COLO829 (cell line): ENCODE results near the gene AACS.
"Not testable (repeated sequence)": the region's sequence is repeated elsewhere in the genome, so short reads cannot be mapped to it uniquely, and the experiment has no call there.

Source experiments
- DNase-seq: peaks from one replicate; pipeline ENCODE4 v3.0.0; 2012; ENCODE audit warnings: low spot score

AACS gene

DNA sequence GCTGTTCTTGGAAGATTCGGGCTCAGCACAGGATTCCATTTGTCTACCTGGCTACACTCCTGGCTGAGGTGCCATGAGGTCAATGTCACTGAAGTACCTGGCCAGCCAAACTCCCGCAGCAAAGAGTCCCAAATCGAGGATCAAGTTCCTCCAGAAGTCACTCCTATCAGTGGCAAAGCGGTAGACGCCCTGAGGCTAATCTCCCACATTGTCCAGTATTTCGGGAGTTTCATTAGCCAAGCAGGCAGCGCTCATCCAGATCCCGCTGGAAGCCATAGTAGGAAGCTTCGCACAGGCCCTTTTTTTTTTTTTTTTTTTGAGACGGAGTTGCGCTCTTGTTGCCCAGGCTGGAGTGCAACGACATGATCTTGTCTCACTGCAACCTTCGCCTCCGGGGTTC, 8.9 kb upstream of the AACS start:
- no peak for DNase-seq

DNA sequence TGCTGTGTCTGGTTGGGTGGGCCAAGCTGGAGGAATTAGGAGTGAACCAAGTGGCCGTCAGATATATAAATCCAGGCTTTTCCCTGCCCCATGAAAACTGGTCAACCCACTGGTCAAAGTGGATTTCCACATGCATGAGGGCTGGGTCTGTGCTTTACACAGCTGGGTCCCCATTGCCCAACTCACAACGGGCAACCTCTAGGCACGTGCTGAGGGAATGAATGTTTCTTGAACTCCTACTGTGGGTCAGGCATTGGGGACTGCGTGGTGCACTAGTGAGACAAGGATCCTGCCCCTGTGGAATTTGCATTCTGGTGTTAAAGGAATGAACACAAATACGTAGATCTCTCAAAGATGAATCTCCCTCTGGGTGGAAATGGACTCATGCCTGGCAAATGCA, 7.5 kb upstream of the AACS start:
- no peak for DNase-seq

DNA sequence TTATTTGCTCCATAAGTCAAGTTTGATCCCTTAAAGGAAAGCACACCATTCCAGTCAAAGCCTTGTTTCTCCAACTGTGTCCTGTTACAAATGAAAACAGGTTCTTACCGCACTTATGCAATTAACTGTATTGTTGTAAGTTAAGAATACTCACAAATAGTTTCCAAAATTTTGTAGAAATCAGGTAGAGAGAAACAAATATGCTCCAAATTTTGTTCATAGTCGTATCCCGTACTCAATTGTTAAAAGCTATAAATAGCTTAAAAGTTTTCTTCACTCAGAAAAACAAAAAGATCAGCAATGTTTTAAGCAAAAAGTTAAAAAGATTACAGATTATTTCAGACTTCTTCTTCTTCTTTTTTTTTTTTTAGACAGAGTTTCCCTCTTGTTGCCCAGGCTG, 4.0 kb upstream of the AACS start:
- DNase-seq, result no peak

DNA sequence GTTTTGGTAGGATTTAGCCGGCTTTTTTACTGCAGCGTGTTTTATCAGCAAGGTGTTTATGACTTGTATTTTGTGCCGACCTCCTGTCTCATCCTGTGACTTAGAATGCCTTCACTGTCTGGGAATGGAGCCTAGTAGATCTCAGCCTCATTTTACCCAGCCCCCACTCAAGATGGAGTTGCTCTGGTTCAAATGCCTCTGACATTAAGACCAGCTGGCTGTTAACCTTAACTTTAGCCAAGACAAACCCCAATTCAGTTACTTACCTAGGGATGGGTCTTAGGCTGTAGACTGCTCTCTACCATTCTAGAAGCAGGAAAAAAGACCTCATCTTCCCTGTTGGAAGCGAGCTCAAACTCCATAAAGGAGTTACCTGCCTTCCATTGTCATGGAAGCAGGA, 1.7 kb upstream of the AACS start:
- DNase-seq, result not testable (repeated sequence)

DNA sequence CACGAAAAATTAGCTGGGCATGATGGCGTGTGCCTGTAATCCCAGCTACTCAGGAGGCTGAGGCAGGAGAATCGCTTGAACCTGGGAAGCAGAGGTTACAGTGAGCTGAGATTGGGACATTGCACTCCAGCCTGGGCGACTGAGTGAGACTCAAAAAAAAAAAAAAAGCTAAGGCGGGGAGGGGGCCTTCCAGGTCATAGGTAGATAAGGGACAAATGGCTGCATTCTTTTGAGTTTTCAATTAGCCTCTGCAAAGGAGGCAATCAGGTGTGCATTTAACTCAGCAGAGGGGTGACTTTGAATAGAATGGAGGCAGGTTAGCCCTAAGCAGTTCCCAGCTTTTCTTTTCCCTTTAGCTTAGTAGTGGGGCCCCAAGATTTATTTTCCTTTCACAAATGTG, 743 bp upstream of the AACS start:
- no peak for DNase-seq

DNA sequence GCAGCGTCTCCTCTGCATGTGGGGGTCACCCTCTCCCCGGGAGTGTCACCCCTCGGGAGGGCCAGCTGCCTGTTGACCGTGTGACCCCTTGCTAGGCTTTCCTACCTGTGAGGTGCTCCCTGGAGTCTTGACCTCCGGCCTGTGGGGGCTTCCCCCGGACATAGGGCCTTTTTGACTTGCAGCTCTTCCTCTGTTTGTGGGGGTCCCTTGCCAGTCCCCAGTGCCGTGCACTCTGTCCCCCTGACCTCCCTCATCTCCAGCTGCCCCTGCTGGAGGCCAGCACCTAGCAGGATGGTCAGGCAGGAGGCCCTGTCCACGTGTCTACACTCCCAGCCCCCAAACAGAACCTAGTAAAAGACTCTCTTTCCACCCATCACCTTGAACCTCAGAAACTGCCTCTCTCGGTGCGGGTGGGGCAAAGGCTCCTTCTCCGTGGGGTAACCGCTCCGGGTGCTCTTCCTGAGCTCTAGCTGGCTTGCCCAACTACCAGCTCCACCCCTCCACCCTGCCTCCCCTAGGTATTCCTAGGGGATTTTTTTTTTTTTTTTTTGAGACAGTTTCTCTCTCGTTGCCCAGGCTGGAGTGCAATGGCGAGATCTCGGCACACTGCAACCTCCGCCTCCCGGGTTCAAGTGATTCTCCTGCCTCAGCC, 810 bp downstream of the AACS start:
- no peak for DNase-seq

DNA sequence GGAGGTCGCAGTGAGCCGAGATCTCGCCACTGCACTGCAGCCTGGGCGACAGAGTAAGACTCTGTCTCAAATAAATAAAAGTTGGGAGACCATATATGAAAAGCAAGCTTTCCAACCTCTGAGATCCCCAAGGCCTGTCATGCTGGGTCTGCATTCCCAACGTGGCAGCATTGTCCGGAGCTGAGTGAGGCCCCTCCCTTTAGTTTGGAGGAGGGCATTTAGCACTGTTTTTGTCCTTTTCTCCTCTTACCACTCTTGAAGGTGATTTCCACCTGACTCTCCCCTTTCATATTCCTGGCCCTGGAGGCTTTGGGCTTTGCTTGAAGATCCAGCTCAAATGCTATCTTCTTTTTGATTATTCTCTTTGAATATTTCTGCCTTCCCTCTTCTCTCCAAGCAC, 3.2 kb downstream of the AACS start:
- DNase-seq, result no peak

DNA sequence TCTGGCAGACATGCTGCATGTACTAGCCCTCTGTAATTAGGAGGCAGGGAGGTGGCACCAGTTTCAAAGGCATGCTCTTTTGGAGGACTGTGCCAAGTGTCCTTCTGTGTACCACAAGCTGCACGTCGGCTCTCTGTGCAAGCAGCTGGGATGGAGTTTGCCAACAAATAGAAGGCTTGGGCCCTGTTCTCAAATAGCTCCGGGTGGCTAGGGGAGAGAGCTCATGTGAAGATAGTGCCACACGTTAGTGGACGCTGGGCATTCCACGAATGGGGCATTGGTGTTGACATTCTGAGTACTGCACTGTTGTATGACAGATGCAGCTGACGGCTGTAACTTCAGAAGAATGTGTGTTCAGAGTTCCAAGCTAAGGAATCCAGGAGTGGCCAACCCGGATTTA, 4.4 kb downstream of the AACS start:
- DNase-seq, result no peak

DNA sequence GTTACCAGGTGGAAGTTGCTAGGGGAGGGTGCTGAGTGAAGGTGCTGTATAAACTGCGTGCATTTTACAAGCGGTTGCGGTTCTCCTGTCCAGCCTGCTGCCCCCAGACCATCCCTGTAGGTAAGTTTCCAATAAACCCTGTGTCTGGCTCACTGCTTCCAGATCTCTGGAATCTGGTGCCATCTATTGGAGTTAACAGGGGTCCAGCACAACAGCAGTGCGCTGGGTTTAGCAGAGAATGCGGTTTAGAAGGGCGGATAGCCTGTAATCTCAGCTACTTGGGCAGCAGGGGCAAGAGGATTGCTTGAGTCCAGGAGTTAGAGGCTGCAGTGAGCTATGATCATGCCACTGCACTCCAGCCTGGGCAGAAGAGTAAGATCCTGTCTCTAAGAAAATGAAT, 4.9 kb downstream of the AACS start:
- no peak for DNase-seq

DNA sequence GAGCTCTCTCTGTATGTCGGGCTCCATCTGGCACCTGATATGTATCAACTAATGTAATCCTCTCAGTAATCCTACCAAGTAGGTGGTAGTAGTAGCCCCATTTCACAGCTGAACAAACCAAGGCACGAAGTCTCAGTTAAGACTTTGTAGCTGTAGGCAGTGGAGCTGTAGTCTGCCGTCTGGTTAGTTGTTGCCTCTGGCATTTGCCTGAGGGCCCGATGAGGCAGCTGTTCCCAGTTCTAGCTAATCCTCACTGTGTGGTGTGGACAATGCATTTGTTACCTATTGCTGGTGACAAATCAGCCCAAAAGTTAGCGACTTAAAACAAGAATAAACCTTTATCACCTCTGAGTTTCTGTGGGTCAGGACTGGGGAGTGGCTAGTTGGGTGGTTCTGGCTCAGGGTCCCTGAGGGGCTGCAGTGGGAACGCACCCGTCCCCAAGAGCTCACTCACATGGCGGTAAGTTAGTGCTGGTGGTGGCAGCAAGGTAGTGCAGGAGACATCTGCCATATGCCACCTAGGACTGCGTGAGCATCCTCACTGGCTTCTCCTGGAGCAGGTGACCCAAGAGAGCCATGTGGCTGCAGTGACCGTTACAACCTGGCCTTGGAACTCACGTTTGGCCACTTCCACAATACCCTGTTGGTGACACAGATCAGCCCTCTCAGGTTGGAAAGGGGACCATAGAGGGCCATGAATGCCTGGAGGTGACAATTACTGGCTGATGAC, 5.6 kb downstream of the AACS start:
- DNase-seq, result no peak

DNA sequence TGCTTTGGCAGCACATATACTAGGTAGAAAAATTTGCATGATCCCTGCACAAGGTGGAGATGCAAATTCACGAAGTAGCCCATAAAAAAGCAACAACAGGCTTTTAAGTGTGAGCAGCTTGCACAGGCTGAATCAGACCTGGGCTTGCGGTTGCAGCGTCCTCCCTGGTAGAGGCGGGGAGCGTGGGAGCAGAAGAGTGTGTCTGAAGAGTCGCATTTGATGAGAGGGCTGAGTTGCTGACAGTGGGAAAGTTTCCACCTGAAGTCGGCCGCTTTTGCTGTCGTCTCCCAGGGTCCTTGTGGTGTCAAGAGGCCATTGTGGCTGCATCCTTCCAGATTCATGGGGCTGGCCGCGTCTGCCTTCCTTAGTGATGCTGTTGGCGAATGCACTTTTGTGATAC, 6.2 kb downstream of the AACS start:
- DNase-seq, result no peak

DNA sequence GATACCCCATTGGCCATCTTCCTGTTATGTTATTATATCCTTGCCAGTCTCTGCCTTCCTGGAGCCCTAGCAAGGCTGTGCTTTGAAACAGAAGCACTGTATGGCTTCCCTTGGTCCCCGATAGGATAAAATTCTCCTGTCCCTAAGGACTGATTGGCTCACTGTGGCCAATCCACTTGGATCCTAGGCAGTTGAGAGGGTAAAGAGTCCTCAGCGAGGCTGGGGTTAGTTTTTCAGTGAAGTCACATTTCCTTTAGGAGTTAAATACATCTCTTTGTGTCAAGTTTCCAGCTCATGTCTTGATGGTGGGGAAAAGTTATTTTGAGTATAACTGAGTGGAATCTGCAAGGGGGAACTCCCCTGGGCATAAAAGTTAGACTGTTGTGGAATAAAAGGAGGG, 7.3 kb downstream of the AACS start:
- DNase-seq, result no peak

DNA sequence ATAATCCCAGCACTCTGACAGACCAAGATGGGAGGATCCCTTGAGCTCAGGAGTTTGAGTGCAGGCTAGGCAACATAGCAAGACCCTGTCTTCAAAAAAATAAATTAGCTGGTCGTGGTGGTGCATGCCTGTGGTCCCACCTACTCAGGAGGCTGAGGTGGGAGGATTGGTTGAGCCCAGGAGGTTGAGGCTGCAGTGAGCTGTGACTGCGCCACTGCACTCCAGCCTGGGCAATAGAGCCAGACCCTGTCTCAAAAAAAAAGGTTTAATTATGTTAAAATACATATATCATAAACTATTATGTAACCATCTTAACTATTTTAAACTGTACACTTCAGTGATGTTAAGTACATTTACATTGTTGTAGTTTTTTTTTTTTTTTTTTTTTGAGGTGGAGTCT, 9.1 kb downstream of the AACS start:
- not testable (repeated sequence) for DNase-seq

DNA sequence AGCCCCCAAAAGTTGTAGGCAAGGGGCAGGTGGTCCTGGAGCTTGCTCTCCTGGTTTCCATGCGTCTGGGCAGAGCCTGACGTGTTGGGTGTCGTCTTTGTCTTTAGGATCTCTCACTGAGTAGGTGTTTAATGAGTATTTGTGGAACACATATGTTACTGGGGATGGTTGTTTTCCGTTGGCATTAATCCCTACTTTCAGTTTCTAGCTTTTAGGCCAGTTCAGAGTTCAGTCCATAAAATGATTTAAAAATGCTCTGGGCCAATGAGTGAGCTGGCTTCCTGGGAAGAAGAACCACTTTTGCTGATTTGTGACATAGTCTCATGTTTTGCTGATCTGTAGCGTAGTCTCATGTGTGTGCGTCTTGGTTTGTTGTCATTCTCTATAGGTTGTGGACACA, 10.9 kb downstream of the AACS start:
- DNase-seq, result no peak

DNA sequence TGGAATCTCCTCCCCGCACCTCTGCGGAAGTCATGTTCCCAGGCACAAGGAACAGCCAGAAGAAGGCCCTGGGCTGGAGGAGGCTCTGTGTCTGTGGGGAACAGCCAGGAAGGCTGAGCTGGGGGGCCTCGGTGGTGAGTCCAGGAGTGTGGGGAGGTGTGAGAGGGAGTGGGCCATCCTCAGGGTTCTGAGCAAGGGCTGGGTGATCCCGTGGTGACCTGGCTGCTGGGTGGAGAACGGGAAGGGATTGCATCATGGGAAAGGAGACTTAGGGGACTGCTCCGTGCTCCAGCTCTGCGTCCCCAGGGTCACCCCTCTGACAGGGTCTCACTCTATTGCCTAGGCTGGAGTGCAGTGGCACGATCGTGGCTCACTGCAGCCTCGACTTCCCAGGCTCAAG, 13.8 kb downstream of the AACS start:
- no peak for DNase-seq

DNA sequence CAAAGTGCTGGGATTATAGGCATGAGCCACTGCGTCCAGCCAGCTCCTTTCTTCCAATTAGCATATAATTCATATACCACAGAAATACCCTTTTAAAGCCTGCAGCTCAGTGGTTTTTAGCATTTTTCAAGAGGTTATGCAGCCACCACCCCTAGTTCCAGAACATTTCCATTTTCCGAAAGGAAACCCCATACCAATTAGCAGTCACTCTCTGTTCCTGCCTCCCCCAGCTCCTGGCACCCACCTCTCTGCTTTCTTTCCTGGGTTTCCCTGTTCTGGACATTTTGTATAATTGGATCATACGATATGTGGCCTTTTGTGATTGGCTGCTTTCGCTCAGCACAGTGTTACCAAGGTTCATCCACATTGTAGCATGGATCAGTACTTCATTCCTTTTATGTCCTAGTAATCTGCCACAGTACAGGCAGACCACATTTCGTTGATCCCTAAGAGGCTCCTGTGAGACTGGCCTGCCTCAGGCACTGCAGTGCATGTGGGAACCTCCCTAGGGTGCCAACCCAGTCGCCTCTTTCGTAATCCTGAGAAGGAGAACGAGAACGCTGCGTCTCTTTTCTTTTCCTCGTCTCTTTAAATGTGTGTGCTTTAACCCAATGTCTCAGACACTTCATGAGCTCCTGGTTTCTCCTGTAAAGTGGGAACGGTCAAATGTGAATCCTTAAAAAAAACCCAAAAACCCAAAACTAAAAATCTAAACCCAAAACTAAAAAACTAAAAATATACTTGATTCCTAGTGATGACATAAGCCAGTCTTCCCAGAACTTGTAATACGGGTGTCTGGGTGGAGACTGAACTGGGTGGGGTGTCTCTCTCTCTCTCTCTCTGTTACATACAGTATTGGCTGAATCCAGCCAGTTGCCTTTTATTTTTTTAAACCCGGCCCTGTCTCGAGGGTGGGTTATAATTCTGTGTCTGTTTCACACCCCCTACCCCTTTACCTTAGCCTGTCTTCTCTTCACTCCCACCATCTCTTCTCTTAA, 14.7 kb downstream of the AACS start:
- no peak for DNase-seq

DNA sequence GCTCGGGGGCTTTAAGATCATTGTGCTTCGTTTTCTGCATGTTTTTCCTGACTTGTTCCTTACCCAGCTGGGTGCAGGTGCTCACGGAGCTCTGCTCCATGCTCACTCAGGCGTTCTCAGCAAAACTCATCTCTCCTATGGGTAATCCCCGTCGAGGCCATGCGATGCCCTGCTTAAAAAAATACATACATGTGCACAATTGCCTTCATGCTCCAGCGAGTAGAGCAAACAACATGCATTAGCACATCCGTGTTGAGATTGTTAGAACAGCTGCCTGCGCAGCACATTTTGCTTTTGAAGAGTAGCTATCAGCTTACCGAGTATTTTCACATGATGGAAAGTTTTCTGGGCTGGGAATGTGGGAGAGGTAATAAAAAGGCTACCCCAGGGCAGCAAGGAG, 16.2 kb downstream of the AACS start:
- no peak for DNase-seq

DNA sequence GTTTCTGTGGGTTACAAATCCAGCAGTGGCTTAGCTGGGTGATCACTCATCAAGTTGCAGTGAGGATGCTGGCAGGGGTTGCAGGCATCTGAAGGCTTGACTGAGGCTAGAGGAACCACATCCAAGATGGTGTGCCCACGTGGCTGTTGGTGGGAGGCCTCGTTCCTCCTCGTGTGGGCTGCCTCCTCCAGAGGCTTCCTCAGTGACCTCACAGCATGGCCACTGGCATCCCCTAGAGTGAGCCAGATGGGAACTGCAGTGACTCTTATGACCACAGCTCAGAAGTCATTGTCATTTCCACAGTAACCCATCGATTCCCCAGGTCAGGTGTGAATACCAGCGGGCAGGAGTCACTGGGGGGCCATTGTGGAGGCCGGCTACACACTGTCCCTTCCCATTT, 17.8 kb downstream of the AACS start:
- DNase-seq, result no peak

DNA sequence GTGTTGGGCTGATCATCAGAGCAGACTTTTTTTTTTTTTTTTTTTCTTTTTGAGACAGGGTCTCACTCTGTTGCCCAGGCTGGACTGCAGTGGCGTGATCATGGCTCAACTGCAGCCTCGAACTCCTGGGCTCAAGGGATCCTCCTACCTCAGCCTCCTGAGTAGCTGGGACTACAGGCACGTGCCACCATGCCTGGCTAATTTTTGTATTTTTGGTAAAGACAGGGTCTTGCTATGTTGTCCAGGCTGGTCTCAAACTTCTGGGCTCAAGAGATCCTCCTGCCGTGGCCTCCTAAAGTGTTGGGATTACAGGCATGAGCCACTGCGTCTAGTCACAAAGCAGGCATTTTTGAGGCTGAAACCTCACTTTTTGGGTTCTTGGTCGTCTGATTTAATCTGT, 23.0 kb downstream of the AACS start:
- DNase-seq, result not testable (repeated sequence)

DNA sequence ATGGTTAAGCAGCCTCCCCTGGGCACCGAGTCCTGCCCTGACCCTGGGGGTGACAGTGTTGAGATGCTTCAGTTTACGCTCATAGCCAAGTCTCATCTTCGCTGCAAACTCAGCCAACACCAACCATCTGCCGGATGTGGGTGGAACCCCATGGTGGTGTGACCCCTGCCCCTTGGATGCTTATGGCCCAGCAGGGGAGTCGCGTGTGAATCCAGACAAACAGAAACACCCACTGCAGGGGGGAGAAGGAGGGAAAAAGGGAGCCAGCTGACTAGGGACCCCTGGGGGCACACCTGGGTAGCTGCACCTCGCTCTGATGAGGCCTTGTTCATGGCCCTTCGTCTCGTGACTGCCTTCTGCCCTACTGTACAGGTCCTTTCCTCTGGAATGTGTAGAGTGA, 23.8 kb downstream of the AACS start:
- DNase-seq, result no peak

DNA sequence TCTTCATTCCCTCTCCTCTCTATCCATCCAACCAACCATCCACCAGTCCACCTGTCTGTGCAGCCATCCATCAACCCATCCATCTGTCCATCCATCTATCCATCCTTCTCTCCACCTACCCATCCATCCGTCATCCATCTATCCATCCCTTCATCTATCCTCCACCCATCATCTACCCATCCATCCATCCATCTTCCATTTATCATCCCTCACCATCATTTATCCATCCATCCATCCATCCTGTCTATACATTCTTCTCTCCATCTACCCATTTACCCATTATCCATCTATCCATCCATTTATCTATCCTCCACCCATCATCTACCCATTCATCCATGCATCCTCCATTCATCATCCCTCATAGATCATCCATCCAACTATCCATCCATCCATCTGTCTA, 24.4 kb downstream of the AACS start:
- no peak for DNase-seq

DNA sequence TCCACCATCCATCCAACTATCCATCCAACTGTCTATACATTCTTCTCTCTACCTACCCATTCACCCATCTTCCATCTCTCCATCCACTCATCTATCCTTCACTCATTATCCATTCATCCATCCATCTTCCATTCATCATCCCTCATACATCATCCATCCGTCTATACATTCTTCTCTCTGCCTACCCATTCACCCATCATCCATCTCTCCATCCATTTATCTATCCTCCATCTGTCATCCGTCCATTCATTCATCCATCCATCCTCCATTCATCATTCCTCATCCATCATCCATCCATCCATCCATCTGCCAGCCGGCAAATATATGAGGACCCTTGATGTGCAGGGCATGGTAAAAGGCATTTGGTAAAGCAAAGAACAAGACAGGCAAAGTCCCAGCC, 25.2 kb downstream of the AACS start:
- DNase-seq, result no peak

DNA sequence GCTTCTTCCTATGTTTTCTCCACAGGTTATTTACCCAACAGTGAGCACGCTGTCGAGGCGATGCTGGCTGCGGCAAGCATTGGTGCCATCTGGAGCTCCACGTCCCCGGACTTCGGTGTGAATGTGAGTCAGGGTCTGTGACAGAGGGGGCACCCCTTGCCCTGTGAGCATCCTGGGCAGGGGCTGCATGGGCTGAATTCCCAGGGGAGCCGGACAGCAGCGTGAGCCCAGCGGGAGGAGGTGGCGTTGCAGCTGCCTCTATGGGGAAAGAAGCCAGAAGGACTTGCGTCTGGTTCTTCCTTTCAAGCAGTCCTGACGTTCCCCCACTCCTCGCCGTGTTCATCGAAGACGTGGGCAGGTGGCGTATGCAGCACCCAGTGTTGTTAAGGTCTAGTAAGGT, 26.2 kb downstream of the AACS start:
- DNase-seq, result no peak
